Heart left ventricle (tissue), 13 donors: ENCODE results near the gene KCNQ1.

Experiments
- POLR2A ChIP-seq, 2 donors: fragments of 450-650 bp; IDR thresholded peaks; one replicate each; pipeline ENCODE4 v1.6.1; 2017; ENCODE audit warnings: antibody characterized with exemption in 2 of 2, mild to moderate bottlenecking in 2 of 2, moderate library complexity in 2 of 2
- TF ChIP-seq, protein P1 (sequence below), 12 donors: fragments of 200-600 bp; sonication (generic) in 4 of 12; IDR thresholded peaks; one replicate each; pipeline versions ENCODE4 v1.5.0 to v1.8.0; 2018 to 2022; ENCODE audit warnings: antibody characterized with exemption in 12 of 12, mild to moderate bottlenecking in 5 of 12
- donor health status: ischemic (EF 13 %, LVEDD 7.1; RV severe dilation, severe dysfunction).
- donor health status: DM: no; HTN: yes; CAD: no.
- donor health status: DM: no; HTN: no; CAD: no.
- donor health status: ischemic (EF 25% LVEDD 6.9; RV normal size, moderate dysfunction).
- donor health status: ischemic (EF 25% LVEDD 5.7; RV mildly dilated, moderate dysfunction).
- donor health status: ischemic (EF 35%, LVEDD 5.7; RV mildly dilated, moderate dysfunction).
- donor health status: nonischemic (EF 11% LVEDD 7.7; RV severe dilation, severe dysfunction).
- donor health status: DM: yes; HTN: yes; CAD: no.
- donor health status: PGD.
- donor health status: ischemic (EF 29% LVEDD 5.4; RV normal size, mild dysfunction).
- donor health status: nonischemic (EF 23%, LVEDD 6.1; RV moderate dilation, normal function).

GRCh38 chr11:2881981-2882375, 437.2 kb downstream of the KCNQ1 start:
- TF ChIP-seq, protein P1, sequence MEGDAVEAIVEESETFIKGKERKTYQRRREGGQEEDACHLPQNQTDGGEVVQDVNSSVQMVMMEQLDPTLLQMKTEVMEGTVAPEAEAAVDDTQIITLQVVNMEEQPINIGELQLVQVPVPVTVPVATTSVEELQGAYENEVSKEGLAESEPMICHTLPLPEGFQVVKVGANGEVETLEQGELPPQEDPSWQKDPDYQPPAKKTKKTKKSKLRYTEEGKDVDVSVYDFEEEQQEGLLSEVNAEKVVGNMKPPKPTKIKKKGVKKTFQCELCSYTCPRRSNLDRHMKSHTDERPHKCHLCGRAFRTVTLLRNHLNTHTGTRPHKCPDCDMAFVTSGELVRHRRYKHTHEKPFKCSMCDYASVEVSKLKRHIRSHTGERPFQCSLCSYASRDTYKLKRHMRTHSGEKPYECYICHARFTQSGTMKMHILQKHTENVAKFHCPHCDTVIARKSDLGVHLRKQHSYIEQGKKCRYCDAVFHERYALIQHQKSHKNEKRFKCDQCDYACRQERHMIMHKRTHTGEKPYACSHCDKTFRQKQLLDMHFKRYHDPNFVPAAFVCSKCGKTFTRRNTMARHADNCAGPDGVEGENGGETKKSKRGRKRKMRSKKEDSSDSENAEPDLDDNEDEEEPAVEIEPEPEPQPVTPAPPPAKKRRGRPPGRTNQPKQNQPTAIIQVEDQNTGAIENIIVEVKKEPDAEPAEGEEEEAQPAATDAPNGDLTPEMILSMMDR (IDR thresholded peaks at IDR 0.05): no peak
- TF ChIP-seq POLR2A (IDR thresholded peaks at IDR 0.05): no peak
